GM19240 (cell line): ENCODE measurements around the gene ADAM10.

ENCODE experiments used
- DNase-seq: peaks from one replicate; pipeline ENCODE4 v3.0.0; 2011; ENCODE audit warnings: low spot score; ENCODE audit not compliant: insufficient read length

The ADAM10 gene

DNA sequence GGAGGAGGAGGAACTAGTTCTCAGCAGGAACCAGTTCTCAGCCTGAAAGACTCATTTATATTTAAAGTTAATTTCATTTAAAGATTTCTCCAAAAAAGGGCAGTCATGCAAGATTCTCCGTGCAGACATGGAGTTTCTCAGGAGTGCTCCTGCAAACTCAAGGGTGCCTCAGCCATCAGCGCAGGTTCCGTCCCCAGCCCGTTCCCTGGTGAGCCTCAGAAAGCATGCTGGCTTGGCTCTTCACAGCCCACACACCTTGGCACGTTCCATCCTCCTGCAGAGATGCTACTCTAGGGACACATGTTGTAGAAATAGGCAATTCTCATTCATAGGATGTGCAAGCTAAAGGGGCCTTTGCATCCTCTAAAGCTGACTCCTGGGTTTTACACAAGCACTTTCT, 194.7 kb downstream of the ADAM10 start:
- DNase-seq = no peak

GRCh38 chr15:58553365-58553918, 196.1 kb downstream of the ADAM10 start:
- no peak for DNase-seq

- no peak for DNase-seq
Measured at GRCh38 chr15:58552505-58553364, 196.8 kb downstream of the ADAM10 start.

- DNase-seq = no peak
Measured at GRCh38 chr15:58551764-58552504, 197.6 kb downstream of the ADAM10 start.

- DNase-seq = no peak
Measured at GRCh38 chr15:58551084-58551763, 198.3 kb downstream of the ADAM10 start.

- DNase-seq = no peak
Measured at GRCh38 chr15:58549785-58550074, 199.8 kb downstream of the ADAM10 start.

DNA sequence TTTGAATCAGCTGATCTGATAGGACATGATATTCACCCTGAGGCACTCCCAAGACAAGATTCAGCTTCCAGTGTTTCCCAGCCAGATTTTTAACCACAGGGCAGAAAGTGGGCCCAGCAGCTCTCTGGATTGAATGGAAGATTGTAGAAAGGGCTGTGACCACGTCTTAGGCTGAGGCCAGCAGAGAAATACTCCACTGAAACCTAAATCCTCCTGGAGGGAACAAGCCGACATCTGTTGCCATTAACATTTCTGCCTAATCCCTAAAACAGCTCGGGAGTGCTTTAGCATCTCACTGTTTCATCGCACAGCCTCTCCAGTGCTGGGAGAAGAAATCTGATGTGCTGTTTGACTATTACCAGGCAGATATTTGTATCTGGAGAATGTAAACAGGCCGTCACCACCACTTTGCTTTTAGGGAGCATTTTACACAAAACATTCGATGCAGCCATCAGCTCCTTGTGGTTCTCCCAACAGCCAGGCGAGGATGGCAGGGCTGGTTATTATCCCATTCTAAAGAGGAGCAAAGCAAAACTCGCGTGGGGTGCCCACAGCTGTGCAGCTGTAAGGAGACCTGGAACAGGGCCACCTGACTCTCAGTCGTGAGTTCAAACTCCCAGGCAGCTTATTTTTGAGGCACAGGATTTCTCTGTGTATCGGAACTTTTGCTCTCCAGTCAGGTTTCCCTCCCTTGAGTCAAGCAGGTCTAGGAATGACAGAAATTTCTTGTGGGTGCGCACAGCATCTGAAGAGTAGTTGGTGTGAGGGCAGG, 200.3 kb downstream of the ADAM10 start:
- DNase-seq = no peak

GRCh38 chr15:58548308-58549012, 201.0 kb downstream of the ADAM10 start:
- DNase-seq = no peak

DNA sequence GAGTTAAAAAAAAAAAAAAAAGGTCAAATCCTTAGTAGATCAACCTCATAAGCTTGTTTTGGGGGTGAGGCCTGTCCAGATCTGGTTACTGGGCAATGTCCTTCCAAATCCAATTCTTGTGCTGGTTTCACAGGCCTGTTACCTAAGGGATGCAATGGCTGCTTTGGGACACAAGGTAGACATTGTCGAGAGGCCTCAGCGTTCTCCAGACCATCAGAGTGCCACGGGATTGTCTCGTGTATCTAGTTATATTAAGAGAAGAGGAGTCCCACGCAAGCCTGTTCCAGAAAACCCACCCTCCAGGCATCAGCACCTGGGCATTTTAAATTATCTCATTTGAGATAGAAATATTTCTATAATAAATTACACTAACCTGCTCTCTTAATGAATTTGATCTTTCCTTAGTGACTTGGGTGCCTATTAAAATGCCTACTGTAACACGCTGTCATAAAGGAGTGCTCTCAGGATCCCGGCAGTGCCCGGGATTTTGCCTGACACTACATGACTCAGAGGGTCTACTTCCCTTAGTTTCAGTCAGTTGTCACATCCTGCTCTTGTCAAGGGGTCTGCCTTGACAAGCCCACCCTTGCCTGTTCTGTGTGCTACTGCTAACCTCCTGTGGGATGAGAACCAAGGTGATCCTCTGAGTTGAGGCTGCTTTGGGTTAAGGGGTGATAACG, 201.7 kb downstream of the ADAM10 start:
- no peak for DNase-seq

GRCh38 chr15:58546635-58547627, 202.6 kb downstream of the ADAM10 start:
- DNase-seq = no peak

DNA sequence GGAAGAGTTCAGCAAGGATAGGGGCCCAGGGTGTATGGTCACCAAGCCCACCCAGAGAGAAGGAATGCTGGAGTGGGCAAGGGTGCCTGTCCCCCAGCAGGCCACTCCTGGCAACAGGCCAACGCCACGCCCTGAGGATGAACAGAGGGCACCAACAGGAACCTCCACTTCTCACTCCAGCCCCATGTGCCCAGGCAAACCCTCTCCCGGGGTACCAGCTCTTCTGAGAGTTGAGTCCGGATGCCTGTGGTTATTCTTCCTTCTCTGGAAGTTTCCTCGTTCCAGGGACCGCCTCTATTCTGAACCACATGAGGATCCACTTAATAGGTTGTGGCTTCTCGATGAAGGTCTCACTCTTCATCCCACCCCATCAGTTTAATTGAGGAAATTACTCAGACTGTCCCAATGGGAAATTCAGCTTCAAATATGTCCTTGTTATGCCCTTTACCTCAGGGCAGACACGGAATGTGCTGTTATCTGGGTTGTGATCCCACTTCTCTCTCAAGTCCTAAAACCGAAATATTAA, 203.4 kb downstream of the ADAM10 start:
- DNase-seq = no peak

DNA sequence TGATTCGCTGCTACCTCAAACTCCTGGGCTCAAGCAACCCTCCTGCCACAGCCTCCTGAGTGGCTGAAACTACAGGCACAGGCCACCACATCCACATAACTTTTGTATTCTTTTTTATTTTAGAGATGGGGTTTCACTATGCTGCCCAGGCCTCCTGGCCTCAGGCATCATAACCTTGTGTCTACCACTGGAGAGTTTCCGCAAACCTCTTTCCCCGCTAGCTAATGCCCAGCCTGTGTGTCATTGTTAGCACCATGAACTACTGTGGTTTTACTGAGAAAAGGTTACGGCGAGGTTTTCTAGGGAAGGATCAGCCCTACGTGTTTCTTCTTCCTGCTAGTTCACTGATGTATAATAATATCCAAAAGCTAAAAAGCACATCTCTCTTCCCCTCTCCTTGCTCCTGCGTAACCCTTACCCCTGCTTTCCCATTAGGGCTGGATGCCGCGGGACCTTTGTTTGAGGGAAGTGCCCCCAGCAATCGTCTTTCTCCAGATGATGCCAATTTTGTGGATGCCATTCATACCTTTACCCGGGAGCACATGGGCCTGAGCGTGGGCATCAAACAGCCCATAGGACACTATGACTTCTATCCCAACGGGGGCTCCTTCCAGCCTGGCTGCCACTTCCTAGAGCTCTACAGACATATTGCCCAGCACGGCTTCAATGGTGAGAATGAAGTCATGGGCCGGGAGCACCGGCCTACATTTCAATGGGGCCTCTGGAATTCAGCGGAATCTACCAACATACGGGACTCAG, 204.0 kb downstream of the ADAM10 start:
- no peak for DNase-seq

DNA sequence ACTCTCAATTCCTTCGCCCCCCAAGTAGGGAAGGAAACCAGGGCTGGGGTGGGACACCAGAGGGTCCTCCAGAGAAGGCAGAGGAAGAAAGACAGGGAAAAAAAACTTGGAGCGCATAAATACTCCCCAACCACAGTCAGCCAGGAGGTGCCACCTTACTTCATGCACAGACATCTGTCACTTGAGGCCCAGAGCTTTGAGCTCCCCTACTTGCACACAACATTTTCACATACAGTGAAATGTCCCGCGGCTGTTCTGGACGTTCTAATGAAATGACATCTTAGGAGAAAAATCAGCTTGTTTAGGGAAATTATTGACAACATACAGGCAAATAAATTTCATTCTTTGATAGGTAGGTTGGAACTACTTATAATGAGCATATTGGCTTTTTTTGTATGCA, 204.8 kb downstream of the ADAM10 start:
- DNase-seq = no peak

GRCh38 chr15:58543664-58544335, 205.7 kb downstream of the ADAM10 start:
- no peak for DNase-seq

DNA sequence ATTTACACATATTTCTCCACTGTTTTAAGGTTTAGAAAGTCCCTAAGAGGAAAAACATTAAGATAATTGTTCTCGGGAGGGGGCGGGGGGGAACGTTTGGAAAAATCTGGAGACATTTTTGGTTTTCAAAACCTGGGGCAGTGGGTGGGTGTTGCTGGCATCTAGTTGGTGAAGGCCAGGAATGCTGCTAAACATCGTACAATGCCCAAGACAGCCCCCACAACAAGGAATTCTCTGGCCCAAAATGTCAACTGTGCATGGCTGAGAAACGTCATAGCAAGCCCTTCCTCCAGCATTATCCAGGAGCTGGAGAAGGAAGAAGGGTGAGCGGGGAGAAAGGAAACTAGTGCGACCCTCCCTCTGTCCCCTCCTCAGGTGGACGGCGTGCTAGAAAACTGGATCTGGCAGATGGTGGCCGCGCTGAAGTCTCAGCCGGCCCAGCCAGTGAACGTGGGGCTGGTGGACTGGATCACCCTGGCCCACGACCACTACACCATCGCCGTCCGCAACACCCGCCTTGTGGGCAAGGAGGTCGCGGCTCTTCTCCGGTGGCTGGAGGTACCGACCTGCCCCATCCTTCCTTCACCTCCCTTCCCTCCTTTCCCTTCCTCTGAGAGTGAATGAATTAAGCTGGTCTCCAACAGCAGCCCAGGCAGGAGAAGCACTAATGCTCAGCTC, 208.0 kb downstream of the ADAM10 start:
- no peak for DNase-seq

DNA sequence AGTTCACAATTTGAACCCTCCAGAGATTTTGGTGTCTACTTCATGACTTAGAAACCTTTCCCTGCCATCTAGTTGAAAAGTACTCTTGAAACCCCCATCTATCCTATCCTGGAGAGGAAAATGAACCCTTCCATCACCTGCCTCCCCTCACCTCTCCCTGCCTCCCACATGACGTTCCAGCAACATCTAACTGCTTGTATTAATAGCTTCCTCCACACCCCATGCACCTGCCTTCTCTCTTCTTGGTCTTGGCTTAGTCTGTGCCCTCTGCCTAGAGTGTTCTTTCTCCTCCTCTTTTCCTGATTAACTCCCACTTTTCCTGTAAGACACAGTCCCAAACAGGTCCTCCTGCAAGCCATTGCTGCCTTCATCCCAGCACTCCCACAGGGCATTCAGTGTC, 210.0 kb downstream of the ADAM10 start:
- no peak for DNase-seq

GRCh38 chr15:58538901-58539300, 210.6 kb downstream of the ADAM10 start:
- DNase-seq = no peak
